Epithelial cell of proximal tubule (primary cell): ENCODE measurements around the gene TCF7L2. TPM values are rescaled to one million over a fixed set of nuclear protein-coding genes. Genes with fewer than 3 reads are reported as not detected.
"Not testable (repeated sequence)": the region's sequence is repeated elsewhere in the genome, so short reads cannot be mapped to it uniquely, and the experiment has no call there.

ENCODE experiments used
- DNase-seq: peaks from one replicate; pipeline ENCODE4 v3.0.0-alpha.2; 2011; ENCODE audit warnings: low read depth
- H3K4me3 ChIP-seq: 2 replicates; pipeline ENCODE4 v1.5.1; 2011; ENCODE audit warnings: low read depth, mild to moderate bottlenecking, low read length
- CTCF ChIP-seq: conservative IDR thresholded peaks from 2 replicates; pipeline ENCODE4 v1.5.1; 2012; ENCODE audit warnings: low read depth, mild to moderate bottlenecking, low read length
- total RNA-seq: library from RNA; depleted of rRNA; stranded (reverse); fragments of >200 nt; gene quantifications from 2 replicates; pipeline ENCODE4 v1.2.3, GENCODE V29; 2015

Gene TCF7L2
- total RNA-seq, 1 donor from 2014 or later, result 5.4 TPM

- no peak for DNase-seq
- H3K4me3 ChIP-seq, result no peak overlapping the region
- TF ChIP-seq CTCF, result no peak
Measured at GRCh38 chr10:113061054-113061430, 111.0 kb downstream of the TCF7L2 start.

- DNase-seq, result no peak
- H3K4me3 ChIP-seq, result no peak overlapping the region
- no peak for TF ChIP-seq CTCF
Measured at GRCh38 chr10:113061557-113061956, 111.5 kb downstream of the TCF7L2 start.

GRCh38 chr10:113063043-113063967 is 113.3 kb downstream of the TCF7L2 start:
- no peak for TF ChIP-seq CTCF
- H3K4me3 ChIP-seq, result no peak overlapping the region
- no peak for DNase-seq

- no peak for TF ChIP-seq CTCF
- no peak for DNase-seq
- H3K4me3 ChIP-seq, result no peak overlapping the region
Measured at GRCh38 chr10:113064039-113064438, 114.0 kb downstream of the TCF7L2 start.

- not testable (repeated sequence) for DNase-seq, H3K4me3 ChIP-seq
Measured at GRCh38 chr10:113066120-113066519, 116.1 kb downstream of the TCF7L2 start.

- TF ChIP-seq CTCF, result no peak
- DNase-seq, result no peak
- H3K4me3 ChIP-seq, result no peak overlapping the region
Measured at GRCh38 chr10:113066561-113067312, 116.7 kb downstream of the TCF7L2 start.

GRCh38 chr10:113067501-113067900 is 117.5 kb downstream of the TCF7L2 start:
- H3K4me3 ChIP-seq, result no peak overlapping the region
- DNase-seq, result no peak
- TF ChIP-seq CTCF, result no peak
